ENCODE measurements around the gene CANX.

The CANX gene

DNA sequence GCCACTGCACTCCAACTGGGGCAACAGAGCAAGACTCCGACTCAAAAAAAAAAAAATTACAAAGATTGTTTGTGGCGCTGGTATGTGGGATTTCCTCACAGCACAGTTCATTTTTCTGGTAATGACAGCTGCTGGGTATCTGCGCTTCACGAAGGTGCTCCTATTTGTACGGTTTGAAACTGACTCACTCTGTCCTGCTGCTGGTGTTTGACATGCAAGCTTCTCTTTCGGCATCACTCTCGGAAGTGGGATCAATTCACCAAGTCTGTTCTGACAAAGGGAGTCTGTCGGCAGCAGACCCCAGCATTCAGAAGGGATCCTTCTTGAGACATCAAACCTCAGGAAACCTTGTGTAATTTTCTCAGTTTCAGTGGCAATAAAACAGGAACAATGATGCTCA is 60.2 kb downstream of the CANX start:
- no peak for DNase-seq (ENCODE audit: low read depth)

DNA sequence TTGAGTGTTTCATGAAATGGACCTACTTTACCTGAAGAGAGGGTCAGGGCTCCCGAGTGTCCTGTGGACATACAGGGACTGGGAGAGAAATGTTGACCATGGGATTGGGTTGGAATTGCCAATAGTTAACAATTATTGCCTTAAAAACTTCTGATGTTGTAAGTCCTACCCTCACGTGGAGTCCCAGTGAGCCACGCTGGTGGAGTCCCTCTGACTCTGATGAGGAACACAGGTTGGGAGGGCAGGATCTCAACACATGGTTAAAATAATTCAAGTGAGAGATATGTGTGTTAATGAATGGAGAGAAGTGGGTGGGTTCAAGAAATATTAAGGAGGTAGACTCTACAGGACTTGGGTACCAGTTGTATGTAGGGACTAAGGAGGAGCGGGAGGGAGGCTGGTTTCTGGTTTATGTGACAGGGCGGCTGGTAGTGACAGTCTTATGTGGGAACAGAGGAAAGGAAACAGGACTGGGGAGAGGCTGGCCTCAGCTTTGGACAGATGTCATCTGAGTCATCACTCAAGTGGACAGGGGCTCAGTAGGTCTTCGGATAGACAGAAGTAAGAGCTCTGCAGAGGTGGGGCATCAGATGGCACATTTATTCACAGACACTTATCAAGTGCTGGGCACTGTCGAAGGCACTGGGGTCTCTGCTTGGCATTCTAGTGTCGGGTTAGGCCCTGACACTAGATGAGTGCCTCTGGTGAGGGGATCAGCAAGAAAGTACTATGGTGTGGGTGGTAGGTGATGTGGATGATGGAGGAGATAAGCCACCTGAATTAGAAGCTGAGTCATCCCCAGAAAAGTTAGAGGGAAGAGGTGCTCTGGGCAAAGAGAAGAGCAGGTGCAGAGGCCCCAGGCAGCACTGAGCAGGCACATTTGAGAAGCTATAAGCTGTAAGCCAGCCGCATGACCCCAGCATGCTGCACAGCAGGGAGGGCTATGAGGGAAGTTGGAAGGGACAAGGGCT is 61.1 kb downstream of the CANX start:
- no peak for DNase-seq (ENCODE audit: low read depth)

DNA sequence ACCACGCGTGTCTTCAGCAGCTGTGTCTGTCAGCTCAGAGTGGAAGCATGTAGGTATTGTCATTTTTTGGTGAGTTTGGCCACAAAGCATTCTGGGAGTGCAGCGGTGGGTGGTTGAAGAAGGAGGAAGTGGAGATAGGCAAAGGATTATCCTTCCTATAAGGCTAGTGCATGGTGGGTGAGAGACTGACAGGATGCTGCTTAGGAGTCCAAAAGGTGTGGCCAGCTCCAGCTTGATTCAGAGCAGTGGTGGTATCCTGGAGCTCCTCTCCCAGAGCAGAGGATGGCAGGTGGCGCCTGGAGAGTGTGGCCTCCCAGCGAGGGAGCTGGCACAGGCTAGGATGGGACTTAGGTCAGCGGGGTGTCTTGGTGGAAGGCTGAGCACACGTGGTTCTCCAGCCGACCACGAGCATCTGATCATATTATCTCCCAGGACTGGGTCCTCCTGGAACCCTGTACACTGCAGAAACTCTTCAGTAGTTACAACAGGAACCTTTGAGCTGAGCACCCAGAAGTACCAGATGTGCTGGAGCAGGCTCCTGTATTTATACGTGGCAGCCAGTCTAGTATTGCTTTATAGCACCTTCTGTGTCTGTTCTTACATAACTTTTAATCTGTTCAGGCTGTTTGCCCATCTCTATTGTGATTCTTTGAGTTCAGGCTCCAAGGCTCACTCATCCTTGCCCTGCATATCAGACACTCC is 63.5 kb downstream of the CANX start:
- no peak for DNase-seq (ENCODE audit: low read depth)

DNA sequence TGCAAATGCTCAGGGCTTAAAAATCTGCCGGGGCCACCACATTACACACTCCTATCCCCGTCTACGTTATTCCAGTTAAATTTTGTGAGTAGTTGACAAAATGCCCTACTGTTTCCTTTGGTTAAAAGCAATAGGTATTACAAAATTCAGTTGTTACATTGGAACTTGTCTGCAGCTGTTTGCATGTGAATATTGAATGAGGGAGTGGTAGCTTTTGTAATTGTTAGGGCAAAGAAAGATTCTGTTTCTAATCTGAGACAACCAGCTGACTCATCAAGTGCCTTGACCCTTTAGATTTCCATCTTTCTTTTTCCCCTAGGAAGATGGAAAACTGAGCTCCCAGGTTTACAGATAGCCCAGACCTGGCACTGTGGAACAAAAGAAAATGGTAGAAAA is 64.0 kb downstream of the CANX start:
- peak; percentile 33 for DNase-seq (ENCODE audit: low read depth)

DNA sequence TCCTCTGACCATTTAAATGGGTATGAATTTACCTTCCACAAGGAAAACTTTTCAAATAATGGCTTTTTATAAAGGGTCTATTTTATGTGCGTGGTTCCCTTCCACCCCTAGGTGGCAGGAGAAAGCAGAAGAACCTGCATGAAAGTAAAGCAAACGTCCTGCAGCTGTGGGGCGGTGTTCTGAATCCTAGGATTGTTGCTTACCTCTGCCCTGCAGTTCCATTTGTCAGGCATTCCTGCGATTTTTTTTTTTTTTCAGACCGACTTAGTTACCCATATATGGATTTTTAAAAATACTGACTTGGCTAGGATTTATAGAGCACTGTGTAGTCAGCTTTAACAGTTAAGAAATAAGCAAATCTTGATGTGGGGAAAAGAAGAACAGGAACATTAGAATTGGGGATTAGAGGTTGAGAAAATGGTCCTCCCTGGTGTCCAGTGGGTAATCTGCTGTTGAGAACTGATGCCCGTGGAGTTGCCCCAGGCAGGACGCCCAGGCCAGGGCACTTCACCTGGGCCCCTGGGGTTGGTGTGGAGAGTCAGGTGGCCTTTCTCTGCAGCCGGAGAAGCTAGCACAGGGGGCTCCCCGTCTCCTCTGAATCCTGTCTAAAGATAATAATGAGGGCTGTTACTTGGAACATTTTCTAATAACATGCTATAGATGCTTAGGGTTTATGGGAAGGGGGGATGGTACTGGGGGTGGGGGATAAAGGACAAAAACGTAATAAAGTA is 64.6 kb downstream of the CANX start:
- peak; percentile 60 for DNase-seq (ENCODE audit: low read depth)

DNA sequence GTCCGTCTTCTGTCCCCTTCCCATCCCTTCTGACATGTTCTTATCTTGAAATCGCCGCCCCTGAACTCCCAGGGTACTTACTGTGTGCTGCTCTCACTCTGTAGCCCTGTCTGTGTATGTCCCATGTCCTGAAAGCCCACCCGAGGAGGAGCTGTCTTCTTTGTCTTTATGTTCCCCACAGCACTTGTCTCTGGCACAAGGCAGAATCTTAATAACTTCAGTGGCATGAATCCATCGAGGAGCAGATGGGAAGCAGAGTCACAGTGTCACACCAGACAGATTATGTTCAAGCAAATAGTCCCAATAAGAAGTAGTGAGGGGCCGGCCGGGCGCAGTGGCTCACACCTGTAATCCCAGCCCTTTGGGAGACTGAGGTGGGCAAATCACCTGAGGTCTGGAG is 65.3 kb downstream of the CANX start:
- no peak for DNase-seq (ENCODE audit: low read depth)

DNA sequence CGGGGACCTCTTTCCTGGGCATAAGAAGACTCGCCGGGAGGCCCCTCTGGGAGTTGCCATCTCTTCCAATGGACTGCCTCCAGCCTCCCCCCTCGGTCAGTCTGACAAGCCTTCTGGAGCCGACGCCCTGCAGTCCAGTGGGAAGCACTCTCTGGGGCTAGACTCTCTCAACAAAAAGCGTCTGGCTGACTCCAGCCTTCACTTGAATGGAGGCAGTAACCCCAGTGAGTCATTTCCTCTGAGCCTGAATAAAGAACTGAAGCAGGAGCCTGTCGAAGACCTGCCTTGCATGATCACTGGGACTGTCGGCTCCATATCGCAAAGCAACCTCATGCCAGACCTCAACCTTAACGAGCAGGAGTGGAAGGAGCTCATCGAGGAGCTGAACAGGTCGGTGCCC is 66.6 kb downstream of the CANX start:
- DNase-seq (ENCODE audit: low read depth), result peak; percentile 90

DNA sequence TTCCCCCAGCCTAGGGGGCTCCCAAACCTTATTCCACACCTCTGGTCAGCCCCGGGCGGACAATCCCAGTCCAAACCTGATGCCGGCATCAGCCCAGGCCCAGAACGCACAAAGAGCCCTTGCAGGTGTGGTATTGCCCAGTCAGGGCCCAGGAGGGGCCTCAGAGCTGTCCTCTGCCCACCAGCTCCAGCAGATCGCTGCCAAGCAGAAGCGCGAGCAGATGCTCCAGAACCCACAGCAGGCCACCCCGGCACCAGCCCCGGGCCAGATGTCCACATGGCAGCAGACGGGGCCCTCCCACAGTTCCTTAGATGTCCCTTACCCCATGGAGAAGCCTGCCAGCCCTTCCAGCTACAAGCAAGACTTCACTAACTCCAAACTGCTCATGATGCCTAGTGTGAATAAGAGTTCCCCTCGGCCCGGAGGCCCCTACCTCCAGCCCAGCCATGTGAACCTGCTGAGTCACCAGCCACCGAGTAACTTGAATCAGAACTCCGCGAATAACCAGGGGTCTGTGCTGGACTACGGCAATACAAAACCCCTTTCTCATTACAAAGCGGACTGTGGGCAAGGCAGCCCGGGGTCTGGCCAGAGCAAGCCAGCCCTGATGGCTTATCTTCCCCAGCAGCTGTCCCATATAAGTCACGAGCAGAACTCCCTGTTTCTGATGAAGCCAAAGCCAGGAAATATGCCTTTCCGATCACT is 67.4 kb downstream of the CANX start:
- DNase-seq (ENCODE audit: low read depth), result no peak

DNA sequence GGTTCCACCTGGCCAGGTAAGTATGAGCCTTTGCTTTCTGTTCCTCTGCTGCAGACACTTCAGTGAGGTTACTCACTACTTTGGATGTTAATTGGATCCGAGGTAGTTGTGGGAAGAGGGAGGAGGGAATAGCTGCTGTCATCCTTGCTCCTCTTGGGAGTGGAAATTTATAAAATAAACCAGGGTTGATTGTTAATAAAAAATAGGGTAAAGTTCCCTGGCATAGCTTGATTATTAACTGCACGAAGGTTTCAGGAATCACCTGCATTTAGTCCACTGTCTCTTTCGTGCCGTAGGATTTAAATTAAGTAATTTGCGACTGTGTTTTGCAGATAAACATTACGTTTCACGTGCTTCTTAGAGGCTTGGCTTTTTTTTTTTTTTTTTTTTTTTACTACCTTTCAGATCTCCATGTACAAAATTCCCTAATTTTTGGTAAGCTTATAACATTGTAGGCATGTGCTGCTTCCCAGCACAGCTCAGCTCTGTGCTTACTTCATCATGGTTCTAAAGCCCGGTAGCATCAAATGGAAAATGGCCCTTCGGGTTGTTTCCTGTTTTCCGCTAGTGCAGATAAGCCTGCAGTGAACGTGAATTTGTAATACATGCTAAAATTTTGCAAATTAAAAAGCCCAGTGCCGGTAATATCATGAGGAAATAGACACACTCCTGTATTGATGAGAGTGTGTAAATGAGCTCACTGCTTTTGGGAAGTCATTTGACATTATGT is 68.1 kb downstream of the CANX start:
- no peak for DNase-seq (ENCODE audit: low read depth)

DNA sequence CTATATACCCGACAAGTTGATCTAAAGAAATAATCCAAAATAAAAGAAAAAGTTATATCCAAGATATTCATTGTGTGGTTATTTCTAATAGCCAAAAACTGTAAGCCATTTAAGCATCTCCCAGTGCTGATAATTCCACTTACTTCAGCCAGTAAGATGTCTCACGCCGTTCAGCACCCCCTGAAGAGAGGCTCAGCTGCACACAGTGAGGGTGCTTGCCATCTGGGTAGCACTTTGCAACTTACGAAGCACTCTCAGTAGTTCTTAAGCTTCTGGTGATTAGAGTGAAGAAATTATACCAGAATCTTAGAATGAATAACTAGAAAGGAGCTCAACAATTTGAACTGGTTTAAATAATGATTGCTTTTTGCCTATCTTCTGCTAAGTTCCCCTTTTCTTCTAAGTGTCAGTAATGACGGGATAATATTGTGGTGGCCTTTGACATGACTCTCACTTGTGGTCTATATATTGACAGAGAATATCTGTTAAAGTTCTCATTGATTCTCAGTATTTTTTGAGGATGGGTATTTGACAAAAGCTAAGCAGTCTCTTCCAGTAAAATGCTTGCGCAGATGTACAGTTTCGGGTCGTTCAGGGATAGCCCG is 68.8 kb downstream of the CANX start:
- DNase-seq (ENCODE audit: low read depth), result no peak

DNA sequence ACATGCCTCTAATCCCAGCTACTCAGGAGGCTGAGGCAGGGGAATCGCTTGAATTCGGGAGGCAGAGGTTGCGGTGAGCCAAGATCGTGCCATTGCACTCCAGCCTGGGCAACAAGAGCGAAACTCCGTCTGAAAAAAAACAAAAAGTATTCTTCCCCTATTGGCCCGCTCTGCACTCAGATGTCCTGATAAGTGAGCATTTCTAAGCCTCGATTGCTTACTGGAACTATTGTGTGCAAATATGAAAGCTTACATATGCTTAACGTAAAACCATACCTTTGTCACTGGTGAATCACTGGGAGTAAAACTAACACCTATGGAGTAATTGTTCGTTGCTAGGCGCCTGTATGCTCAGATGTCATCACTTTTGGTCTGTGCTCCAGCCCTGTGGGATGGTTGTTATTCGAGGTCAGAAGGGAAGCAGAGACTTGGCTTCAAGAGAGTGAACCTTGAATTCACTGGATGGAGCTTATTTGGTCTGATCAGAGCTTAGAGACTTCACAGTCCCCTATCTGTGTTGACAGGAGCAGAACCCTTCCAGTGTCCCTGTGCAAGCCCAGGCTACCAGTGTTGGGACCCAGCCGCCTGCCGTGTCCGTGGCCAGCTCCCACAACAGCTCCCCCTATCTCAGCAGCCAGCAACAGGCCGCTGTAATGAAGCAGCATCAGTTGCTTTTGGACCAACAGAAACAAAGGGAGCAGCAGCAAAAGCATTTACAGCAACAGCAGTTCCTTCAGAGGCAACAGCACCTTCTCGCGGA is 69.7 kb downstream of the CANX start:
- DNase-seq (ENCODE audit: low read depth), result no peak

DNA sequence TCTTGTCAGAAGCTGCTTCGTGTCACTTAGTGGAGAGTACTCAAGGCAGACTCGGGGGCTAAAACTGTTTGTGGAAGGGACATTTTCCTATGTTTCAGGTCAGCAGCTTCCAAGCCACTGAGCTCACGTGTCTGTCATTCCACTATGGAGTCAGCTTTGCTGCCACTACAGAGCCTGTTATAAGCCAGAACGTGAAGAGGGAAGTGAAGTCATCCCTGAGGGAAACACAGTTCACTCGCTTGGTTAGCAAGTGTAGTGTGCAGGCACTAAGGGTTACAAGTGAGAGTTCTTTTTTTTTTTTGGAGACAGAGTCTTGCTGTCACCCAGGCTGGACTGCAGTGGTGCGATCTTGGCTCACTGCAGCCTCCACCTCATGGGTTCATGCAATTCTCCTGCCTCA is 70.5 kb downstream of the CANX start:
- no peak for DNase-seq (ENCODE audit: low read depth)

DNA sequence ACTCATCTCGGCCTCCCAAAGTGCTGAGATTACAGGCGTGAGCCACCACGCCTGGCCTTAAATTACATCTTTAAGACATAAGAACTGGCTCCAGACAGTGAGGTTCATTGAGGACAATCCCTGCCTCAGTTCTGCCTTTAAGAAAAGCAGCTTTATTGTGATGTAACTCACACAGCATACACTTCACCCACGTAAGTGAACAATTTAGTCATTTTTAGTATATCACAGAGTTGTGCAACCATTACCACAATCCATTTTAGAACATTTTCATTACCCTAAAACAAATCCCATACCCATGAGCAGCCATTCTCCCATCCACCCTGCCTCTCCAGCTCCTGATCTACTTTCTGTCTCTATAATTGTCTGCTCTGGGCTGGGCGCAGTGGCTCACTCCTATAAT is 71.0 kb downstream of the CANX start:
- DNase-seq (ENCODE audit: low read depth), result no peak

DNA sequence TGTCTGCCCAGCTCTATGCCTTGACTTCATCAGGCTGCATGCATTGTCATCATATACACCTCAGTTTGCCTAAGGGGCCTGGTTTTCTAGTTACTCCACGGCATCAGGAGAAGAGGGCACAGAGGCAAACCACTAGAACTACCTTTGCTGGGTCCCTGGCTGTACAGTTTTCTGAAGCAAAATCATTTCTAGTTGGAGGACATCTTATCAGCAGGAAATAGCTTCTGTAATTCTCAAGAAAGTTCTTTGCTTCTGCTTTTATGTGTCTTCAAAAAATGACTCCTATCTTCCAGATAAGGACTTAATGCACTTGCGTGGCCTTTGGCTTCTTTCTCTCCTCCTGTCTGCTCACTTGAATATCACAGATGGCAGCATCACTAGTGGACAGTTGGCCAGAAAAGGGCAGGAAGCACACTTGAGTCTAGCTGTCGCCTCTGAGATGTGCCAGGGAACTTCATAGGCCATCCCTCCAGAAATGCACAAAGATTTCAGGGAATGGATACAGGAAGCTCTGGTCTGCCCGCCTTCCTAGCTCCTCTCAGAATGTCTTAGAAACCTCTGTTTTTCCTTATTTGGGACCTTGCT is 72.6 kb downstream of the CANX start:
- DNase-seq (ENCODE audit: low read depth), result no peak

DNA sequence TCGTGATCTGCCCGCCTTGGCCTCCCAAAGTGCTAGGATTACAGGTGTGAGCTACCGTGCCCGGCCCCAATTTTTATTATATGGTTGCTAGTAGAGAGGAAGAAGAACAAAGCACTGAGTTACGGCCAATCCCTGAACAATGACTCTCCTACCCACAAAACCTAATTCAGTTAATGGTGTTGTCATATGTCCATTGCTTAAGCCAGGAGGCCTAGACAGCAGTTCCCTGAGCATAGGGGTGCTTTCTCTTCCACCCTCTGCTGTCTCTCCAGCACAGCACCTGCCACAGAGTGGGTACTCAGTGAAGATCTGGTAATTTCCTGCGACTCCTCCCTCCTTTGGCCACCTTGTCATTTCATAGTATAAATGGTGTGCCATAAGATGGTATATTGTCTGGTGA is 73.6 kb downstream of the CANX start:
- no peak for DNase-seq (ENCODE audit: low read depth)

DNA sequence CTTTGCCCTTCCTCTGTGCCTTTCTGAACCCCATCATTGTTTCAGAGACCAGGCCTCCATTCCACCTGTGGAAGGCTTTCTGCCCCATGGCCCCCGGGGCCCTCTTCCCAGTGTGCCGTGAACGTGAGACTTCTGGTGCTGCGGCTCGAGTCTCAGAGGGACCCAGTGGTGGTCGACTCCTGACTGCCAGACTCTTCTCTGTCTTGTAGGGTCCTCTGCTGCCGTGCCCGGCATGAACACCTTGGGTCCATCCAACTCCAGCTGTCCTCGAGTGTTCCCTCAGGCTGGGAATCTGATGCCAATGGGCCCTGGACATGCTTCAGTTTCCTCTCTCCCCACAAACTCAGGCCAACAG is 74.9 kb downstream of the CANX start:
- no peak for DNase-seq (ENCODE audit: low read depth)

DNA sequence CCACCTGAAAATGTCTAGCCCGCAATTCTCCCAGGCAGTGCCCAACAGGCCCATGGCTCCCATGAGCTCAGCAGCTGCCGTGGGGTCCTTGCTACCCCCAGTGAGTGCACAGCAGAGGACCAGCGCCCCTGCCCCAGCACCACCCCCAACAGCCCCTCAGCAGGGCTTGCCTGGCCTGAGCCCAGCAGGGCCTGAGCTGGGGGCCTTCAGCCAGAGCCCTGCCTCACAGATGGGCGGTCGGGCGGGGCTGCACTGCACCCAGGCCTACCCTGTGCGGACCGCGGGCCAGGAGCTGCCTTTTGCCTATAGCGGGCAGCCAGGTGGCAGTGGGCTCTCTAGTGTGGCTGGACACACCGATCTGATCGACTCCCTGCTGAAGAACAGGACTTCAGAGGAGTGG is 75.7 kb downstream of the CANX start:
- DNase-seq (ENCODE audit: low read depth), result no peak

DNA sequence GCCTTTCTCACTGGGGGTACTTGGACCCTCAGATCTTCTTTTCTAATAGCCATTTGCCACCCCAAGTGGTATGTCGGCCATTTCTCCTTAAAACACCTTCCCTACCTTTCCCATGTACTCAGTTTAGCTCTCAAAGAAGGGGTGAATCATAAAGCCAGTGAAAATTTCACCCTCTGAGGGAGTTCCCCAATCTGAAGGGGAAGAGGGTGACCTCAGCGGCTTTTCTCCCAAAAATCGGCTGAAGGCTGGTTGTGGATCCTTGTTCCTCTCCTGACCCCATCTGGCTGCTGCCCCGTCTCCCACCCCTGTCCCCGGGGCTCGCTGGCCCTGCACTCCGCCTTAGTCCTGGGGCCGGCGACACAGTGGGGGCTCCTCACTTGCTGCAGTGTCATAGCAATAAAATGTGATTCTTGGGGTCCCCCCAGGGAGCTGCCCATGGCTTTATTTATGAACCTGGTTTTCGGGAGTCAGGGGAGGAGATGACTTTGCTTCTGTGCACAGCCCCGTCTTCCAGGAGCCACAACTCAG is 77.7 kb downstream of the CANX start:
- DNase-seq (ENCODE audit: low read depth), result no peak

DNA sequence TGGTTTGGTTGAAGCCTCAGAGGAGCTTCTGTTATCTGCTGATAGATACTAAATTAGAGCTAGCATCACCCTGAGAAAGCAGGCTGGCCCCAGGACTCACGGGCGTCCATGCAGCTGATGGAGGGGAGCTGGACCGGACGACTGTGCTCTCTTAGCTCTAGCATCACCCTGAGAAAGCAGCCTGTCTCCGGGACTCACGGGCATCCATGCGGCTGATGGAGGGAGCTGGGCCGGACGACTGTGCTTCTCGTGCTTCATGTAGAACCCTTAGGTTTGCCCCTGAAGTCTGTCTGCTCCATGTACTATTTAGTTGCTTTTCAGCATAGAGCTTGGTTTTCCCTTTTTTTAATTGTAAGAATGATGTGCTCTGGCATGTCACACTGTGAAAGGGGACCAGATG is 78.7 kb downstream of the CANX start:
- DNase-seq (ENCODE audit: low read depth), result no peak

DNA sequence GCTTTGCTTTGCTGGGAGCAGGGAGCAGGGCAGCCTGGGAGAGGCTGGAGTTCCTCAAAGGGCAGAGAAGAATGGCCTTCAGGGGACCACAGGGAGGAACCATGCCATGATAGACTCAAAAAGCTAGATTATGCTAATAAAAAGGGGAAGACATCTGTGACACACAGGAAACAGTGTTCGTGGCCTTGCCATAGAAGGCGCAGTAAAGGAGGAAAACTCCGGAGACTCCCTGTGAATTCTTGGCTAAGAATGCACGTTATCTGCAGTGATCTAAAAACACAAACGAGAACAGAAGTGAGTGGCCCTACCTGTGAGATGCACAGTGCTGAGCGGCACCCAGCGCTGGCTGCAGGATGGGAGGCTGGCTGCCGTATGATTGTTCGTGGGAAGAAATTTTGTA is 79.1 kb downstream of the CANX start:
- no peak for DNase-seq (ENCODE audit: low read depth)

Measured in stromal cell of bone marrow (primary cell).